Measurements from ENCODE around the gene ZNF697. TPM values are rescaled to one million over a fixed set of nuclear protein-coding genes. Genes with fewer than 3 reads are reported as not detected.

ZNF697 gene
- total and polyA plus RNA-seq, 9 of the 15 experiments (the other 6 are each of a cell fraction or from before 2014, with no cell fraction given), result 2.1 to 13.6 (median 8.3) TPM

- peak; percentile 85; the same call in 1 of the 2 replicates for TF ChIP-seq STAG1 (CRISPR knock-in tag; IDR thresholded peaks at IDR 0.05; ENCODE audit: borderline replicate concordance)
- TF ChIP-seq MNT (conservative IDR thresholded peaks at IDR 0.05), result no peak
- no peak for TF ChIP-seq CBX5 (IDR thresholded peaks at IDR 0.05; ENCODE audit: borderline replicate concordance, low read depth)
- no peak for TF ChIP-seq ARID2 (IDR thresholded peaks at IDR 0.05)
- no peak for TF ChIP-seq CAMTA2 (CRISPR knock-in tag; conservative IDR thresholded peaks at IDR 0.05)
- no peak for TF ChIP-seq RAD51 (IDR thresholded peaks at IDR 0.05; ENCODE audit: borderline replicate concordance, low read depth)
- peak; percentile 85 for TF ChIP-seq SMC3 (conservative IDR thresholded peaks at IDR 0.05; ENCODE audit: insufficient read depth, low read depth, low read length)
- no peak for TF ChIP-seq MLLT1 (IDR thresholded peaks at IDR 0.05)
- no peak for TF ChIP-seq ETS2 (tag; IDR thresholded peaks at IDR 0.05; ENCODE audit: borderline replicate concordance, poor library complexity, severe bottlenecking)
- no peak for TF ChIP-seq THAP12 (CRISPR knock-in tag; IDR thresholded peaks at IDR 0.05)
- 0 out of 4 replicates have a peak, but pooled peaks of 1 of the 2 experiments have one; percentile 44 for TF ChIP-seq RCOR1 (IDR thresholded peaks at IDR 0.05; ENCODE audit: borderline replicate concordance in 1 of 2, low read depth in 2 of 2, low read length in 2 of 2)
- no peak for TF ChIP-seq EWSR1 (IDR thresholded peaks at IDR 0.05; ENCODE audit: borderline replicate concordance, low read depth, partially characterized antibody)
- TF ChIP-seq PKNOX1 (IDR thresholded peaks at IDR 0.05), result no peak
- TF ChIP-seq XRCC5 (IDR thresholded peaks at IDR 0.05; ENCODE audit: low read depth, low read length), result peak; percentile 75
- no peak for TF ChIP-seq ZNF707 (CRISPR knock-in tag; conservative IDR thresholded peaks at IDR 0.05)
- no peak for TF ChIP-seq CCAR2 (IDR thresholded peaks at IDR 0.05; ENCODE audit: low read depth, low read length)
- no peak for TF ChIP-seq PCBP1 (IDR thresholded peaks at IDR 0.05; ENCODE audit: low read depth, low read length, poor library complexity, severe bottlenecking)
- no peak for TF ChIP-seq ZNF444 (CRISPR knock-in tag; IDR thresholded peaks at IDR 0.05)
- TF ChIP-seq ZNF785 (CRISPR knock-in tag; IDR thresholded peaks at IDR 0.05), result no peak
- no peak for TF ChIP-seq ZNF124 (CRISPR knock-in tag; IDR thresholded peaks at IDR 0.05)
- TF ChIP-seq TAF15 (IDR thresholded peaks at IDR 0.05; ENCODE audit: low read depth, low read length), result no peak
- TF ChIP-seq ZNF511 (CRISPR knock-in tag; IDR thresholded peaks at IDR 0.05), result no peak
- TF ChIP-seq SMARCA5 (IDR thresholded peaks at IDR 0.05), result no peak
These were observed 36.4 kb downstream of the ZNF697 start (continued) for GRCh38 chr1:119611701-119612113.
